Keratinocyte (primary cell): ENCODE measurements around the gene RNASE7. TPM values are rescaled to one million over a fixed set of nuclear protein-coding genes. Genes with fewer than 3 reads are reported as not detected.

Experiments
- DNase-seq: peaks from one replicate; pipeline ENCODE4 v3.0.0-alpha.2; 2011; ENCODE audit warnings: low read depth, missing footprints, low spot score
- FAIRE-seq: peaks from 2 replicates; lab custom pipeline; 2011; peaks lifted over from hg19 to GRCh38; lab: Jason Lieb, UNC
- H2AFZ ChIP-seq: 2 replicates; pipeline ENCODE4 v1.6.0; 2012; ENCODE audit warnings: low read length, control low read depth, inconsistent platforms; ENCODE audit not compliant: control insufficient read depth
- H3K27ac ChIP-seq: 2 replicates; pipeline ENCODE4 v1.5.1; 2011; ENCODE audit warnings: low read length; ENCODE audit not compliant: control insufficient read depth, insufficient read depth
- H3K27me3 ChIP-seq: 3 replicates; pipeline ENCODE4 v1.6.0; 2011; ENCODE audit warnings: low read length; ENCODE audit not compliant: control insufficient read depth, insufficient read depth; ENCODE audit errors: extremely low read depth
- H3K36me3 ChIP-seq, 2 experiments: 2 replicates in 1 of 2; 3 replicates in 1 of 2; pipeline ENCODE4 v1.5.1; 2011; ENCODE audit warnings: low read length in 2 of 2, mild to moderate bottlenecking in 1 of 2; ENCODE audit not compliant: control insufficient read depth in 2 of 2, insufficient read depth in 2 of 2; ENCODE audit errors: extremely low read depth in 1 of 2
- H3K4me1 ChIP-seq: 3 replicates; pipeline ENCODE4 v1.5.1; 2011; ENCODE audit warnings: low read length; ENCODE audit not compliant: control insufficient read depth, insufficient read depth; ENCODE audit errors: extremely low read depth
- H3K4me2 ChIP-seq: 3 replicates; pipeline ENCODE4 v1.6.0; 2011; ENCODE audit warnings: low read depth, low read length; ENCODE audit not compliant: control insufficient read depth, insufficient read depth; ENCODE audit errors: extremely low read depth
- H3K4me3 ChIP-seq, 3 experiments: fragments of 200-600 bp in 1 of 3; sonication (generic) in 1 of 3; 2 replicates in 2 of 3; 3 replicates in 1 of 3; pipeline ENCODE4 v1.5.1; 2011 to 2016; ENCODE audit warnings: low read length in 3 of 3, mild to moderate bottlenecking in 3 of 3, control low read depth in 2 of 3, inconsistent platforms in 1 of 3, low read depth in 1 of 3, mixed read lengths in 1 of 3, mixed run types in 1 of 3, moderate library complexity in 1 of 3; ENCODE audit not compliant: control insufficient read depth in 2 of 3, insufficient read depth in 2 of 3; ENCODE audit errors: extremely low read depth in 1 of 3
- H3K79me2 ChIP-seq: 2 replicates; pipeline ENCODE4 v1.6.0; 2012; ENCODE audit warnings: low read length; ENCODE audit not compliant: control insufficient read depth, insufficient read depth
- H3K9ac ChIP-seq: 3 replicates; pipeline ENCODE4 v1.6.0; 2011; ENCODE audit warnings: low read length; ENCODE audit not compliant: control insufficient read depth, insufficient read depth; ENCODE audit errors: extremely low read depth
- H3K9me1 ChIP-seq: 3 replicates; pipeline ENCODE4 v1.6.0; 2011; ENCODE audit warnings: low read length; ENCODE audit not compliant: control insufficient read depth, insufficient read depth; ENCODE audit errors: extremely low read depth
- H3K9me3 ChIP-seq: 2 replicates; pipeline ENCODE4 v1.5.1; 2012; ENCODE audit warnings: low read depth, low read length; ENCODE audit not compliant: control insufficient read depth
- H4K20me1 ChIP-seq: 3 replicates; pipeline ENCODE4 v1.6.0; 2011; ENCODE audit warnings: low read length; ENCODE audit not compliant: control insufficient read depth, insufficient read depth; ENCODE audit errors: extremely low read depth
- EZH2 ChIP-seq: IDR thresholded peaks from one replicate; pipeline ENCODE4 v1.6.1; 2012; ENCODE audit warnings: inconsistent platforms, mild to moderate bottlenecking, low read length, moderate library complexity
- dilution Hi-C: fragments of 300-500 bp; cut with MboI; formaldehyde crosslinking; loops from one replicate; pipeline ENCODE4 v1.7.0; 2020; ENCODE audit warnings: low sequenced_read_pairs; ENCODE audit not compliant: extremely low pct_ligation_motif_present
- polyA plus RNA-seq, 5 experiments: library from polyadenylated mRNA; depleted of rRNA in 3 of 5; stranded (reverse) in 3 of 5; stranded (forward) in 1 of 5; unstranded in 1 of 5; fragments of >200 nt; gene quantifications; 1 replicate in 1 of 5; 2 replicates in 3 of 5; 3 replicates in 1 of 5; pipeline versions ENCODE4 v1.2.1 to v1.2.3, GENCODE V29; 2011 to 2012; ENCODE audit warnings: missing spikeins in 2 of 5, low read depth in 1 of 5, low replicate concordance in 1 of 5
- TF ChIP-seq, protein P1 (sequence below), 3 experiments: IDR thresholded peaks in 1 of 3; conservative IDR thresholded peaks in 1 of 3; optimal IDR thresholded peaks in 1 of 3; 2 replicates in 2 of 3; 3 replicates in 1 of 3; pipeline versions ENCODE3 to v1.5.1; 2011; ENCODE audit warnings: low read length in 3 of 3, mild to moderate bottlenecking in 3 of 3, moderate library complexity in 2 of 3, control low read depth in 1 of 3, inconsistent platforms in 1 of 3; ENCODE audit not compliant: insufficient read depth in 2 of 3; ENCODE audit errors: extremely low read depth in 1 of 3

The RNASE7 gene
- polyA plus RNA-seq, 1 donor (not counting 4 experiments of a cell fraction or from before 2014, with no cell fraction given), result 17.4 TPM

DNA sequence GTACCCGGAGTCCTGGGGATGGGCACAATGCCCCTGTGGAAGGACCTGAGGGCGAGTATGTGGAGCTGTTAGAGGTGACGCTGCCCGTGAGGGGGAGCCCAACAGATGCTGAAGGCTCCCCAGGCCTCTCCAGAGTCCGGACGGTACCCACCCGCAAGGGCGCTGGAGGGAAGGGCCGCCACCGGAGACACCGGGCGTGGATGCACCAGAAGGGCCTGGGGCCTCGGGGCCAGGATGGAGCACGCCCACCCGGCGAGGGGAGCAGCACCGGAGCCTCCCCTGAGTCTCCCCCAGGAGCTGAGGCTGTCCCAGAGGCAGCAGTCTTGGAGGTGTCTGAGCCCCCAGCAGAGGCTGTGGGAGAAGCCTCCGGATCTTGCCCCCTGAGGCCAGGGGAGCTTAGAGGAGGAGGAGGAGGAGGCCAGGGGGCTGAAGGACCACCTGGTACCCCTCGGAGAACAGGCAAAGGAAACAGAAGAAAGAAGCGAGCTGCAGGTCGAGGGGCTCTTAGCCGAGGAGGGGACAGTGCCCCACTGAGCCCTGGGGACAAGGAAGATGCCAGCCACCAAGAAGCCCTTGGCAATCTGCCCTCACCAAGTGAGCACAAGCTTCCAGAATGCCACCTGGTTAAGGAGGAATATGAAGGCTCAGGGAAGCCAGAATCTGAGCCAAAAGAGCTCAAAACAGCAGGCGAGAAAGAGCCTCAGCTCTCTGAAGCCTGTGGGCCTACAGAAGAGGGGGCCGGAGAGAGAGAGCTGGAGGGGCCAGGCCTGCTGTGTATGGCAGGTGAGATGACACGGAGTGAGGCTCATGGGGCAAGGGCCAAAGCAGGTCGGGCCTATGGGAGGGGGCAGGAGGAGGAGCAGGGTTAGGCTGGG is 32.5 kb downstream of the RNASE7 start:
- Histone ChIP-seq H3K9me3 (no peaks in the 10 kb centered on the region), H3K36me3 (peaks cover 4 to 8% of the 10 kb centered on the region in 2 experiments), H2AFZ (no peak overlapping the region), H3K9ac (no peak overlapping the region), H3K79me2 (no peaks in the 10 kb centered on the region), H3K4me3 (no peak overlapping the region), H4K20me1 (no peaks in the 10 kb centered on the region), H3K27ac (no peak overlapping the region), H3K4me2 (no peak overlapping the region), H3K9me1 (no peaks in the 10 kb centered on the region), H3K4me1 (peaks cover 16% of the 10 kb centered on the region), H3K27me3 (peaks cover 3% of the 10 kb centered on the region)
- TF ChIP-seq, protein P1, sequence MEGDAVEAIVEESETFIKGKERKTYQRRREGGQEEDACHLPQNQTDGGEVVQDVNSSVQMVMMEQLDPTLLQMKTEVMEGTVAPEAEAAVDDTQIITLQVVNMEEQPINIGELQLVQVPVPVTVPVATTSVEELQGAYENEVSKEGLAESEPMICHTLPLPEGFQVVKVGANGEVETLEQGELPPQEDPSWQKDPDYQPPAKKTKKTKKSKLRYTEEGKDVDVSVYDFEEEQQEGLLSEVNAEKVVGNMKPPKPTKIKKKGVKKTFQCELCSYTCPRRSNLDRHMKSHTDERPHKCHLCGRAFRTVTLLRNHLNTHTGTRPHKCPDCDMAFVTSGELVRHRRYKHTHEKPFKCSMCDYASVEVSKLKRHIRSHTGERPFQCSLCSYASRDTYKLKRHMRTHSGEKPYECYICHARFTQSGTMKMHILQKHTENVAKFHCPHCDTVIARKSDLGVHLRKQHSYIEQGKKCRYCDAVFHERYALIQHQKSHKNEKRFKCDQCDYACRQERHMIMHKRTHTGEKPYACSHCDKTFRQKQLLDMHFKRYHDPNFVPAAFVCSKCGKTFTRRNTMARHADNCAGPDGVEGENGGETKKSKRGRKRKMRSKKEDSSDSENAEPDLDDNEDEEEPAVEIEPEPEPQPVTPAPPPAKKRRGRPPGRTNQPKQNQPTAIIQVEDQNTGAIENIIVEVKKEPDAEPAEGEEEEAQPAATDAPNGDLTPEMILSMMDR (optimal IDR thresholded peaks at IDR 0.05 in 1 of 3, IDR thresholded peaks at IDR 0.05 in 1 of 3, conservative IDR thresholded peaks at IDR 0.05 in 1 of 3; ENCODE audit: extremely low read depth in 1 of 3, insufficient read depth in 2 of 3, low read length in 3 of 3), result no peak
- no peak for TF ChIP-seq EZH2
- dilution Hi-C loops, result no loop called here
- DNase-seq (no peak), FAIRE-seq (no peak)

DNA sequence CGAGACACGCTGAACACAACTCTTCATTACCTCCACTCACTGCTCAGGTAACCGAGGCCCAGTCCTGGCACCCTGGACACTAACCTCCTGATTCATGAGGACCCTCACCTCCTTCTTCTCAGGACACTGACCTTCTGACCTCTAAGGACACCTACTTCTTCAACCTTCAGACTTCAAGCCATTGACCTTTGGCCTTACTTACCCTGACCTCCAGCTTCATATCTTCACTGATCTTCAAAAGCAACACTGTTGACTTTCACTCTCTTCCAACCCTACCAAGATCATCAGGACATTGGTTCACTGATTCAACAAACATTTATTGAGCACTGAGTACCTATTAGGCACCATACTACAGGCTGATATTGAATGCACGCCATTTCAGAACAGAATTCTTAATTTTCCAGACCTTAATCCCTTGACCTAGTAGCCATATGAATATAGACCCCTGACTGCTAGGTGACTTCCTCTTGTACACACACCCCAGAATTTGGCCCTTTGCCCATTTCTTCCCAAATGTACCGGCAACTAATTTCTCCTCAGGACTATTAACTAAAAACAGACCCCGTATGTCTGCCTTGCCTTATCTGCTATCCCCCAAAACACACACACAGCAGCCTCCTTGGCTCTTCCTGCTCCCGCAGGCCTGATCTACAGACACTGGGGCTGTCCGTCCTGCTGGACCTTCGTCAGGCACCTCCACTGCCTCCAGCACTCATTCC is 33.7 kb downstream of the RNASE7 start:
- Histone ChIP-seq H3K4me2 (no peak overlapping the region), H3K79me2 (no peaks in the 10 kb centered on the region), H3K9ac (no peak overlapping the region), H4K20me1 (no peaks in the 10 kb centered on the region), H3K36me3 (peaks cover 8% of the 10 kb centered on the region in 2 experiments), H3K27ac (no peak overlapping the region), H3K4me1 (peaks cover 10% of the 10 kb centered on the region), H2AFZ (no peak overlapping the region), H3K27me3 (no peaks in the 10 kb centered on the region), H3K4me3 (no peak overlapping the region), H3K9me1 (no peaks in the 10 kb centered on the region), H3K9me3 (no peaks in the 10 kb centered on the region)
- no peak for FAIRE-seq
- no peak for DNase-seq
- TF ChIP-seq, protein P1 (optimal IDR thresholded peaks at IDR 0.05 in 1 of 3, IDR thresholded peaks at IDR 0.05 in 1 of 3, conservative IDR thresholded peaks at IDR 0.05 in 1 of 3; ENCODE audit: extremely low read depth in 1 of 3, insufficient read depth in 2 of 3, low read length in 3 of 3), result no peak
- dilution Hi-C loops, result no loop called here
